GM23248 (cell line): ENCODE measurements around the gene B9D2. TPM values are rescaled to one million over a fixed set of nuclear protein-coding genes. Genes with fewer than 3 reads are reported as not detected.

Experiments used
- DNase-seq: peaks from one replicate; pipeline ENCODE4 v3.0.0-alpha.2; 2015
- H2AFZ ChIP-seq: fragments of 200-600 bp; sonication (generic); 2 replicates; pipeline ENCODE4 v1.6.1; 2016; ENCODE audit warnings: antibody characterized with exemption
- H3F3A ChIP-seq: fragments of 200-600 bp; sonication (generic); 2 replicates; pipeline ENCODE4 v1.6.1; 2016; ENCODE audit warnings: mild to moderate bottlenecking, antibody characterized with exemption, mixed run types; ENCODE audit not compliant: insufficient read depth
- H3K27ac ChIP-seq: fragments of 200-600 bp; sonication (generic); 2 replicates; pipeline ENCODE4 v1.5.1; 2016; ENCODE audit warnings: mild to moderate bottlenecking
- H3K27me3 ChIP-seq: fragments of 200-600 bp; sonication (generic); replicated peaks from 2 replicates; pipeline ENCODE4 v1.6.1; 2016; ENCODE audit warnings: mild to moderate bottlenecking; ENCODE audit not compliant: insufficient read depth
- H3K36me3 ChIP-seq: fragments of 200-600 bp; sonication (generic); 2 replicates; pipeline ENCODE4 v1.6.1; 2016; ENCODE audit warnings: low read depth, mild to moderate bottlenecking
- H3K4me1 ChIP-seq: fragments of 200-600 bp; sonication (generic); 2 replicates; pipeline ENCODE4 v1.6.1; 2016; ENCODE audit warnings: mild to moderate bottlenecking; ENCODE audit not compliant: insufficient read depth
- H3K4me2 ChIP-seq: fragments of 200-600 bp; sonication (generic); one replicate; pipeline ENCODE4 v1.6.1; 2016; ENCODE audit warnings: mild to moderate bottlenecking; ENCODE audit not compliant: unreplicated experiment
- H3K4me3 ChIP-seq: fragments of 200-600 bp; sonication (generic); 2 replicates; pipeline ENCODE4 v1.5.1; 2016; ENCODE audit warnings: mild to moderate bottlenecking
- H3K79me2 ChIP-seq: fragments of 200-600 bp; sonication (generic); 2 replicates; pipeline ENCODE4 v1.6.1; 2016; ENCODE audit warnings: mild to moderate bottlenecking; ENCODE audit not compliant: insufficient read depth
- H3K9ac ChIP-seq: fragments of 200-600 bp; sonication (generic); 2 replicates; pipeline ENCODE4 v1.6.1; 2016; ENCODE audit warnings: mild to moderate bottlenecking
- H3K9me2 ChIP-seq: fragments of 200-600 bp; sonication (generic); 2 replicates; pipeline ENCODE4 v1.6.1; 2016; ENCODE audit warnings: mixed run types, mild to moderate bottlenecking, moderate library complexity; ENCODE audit not compliant: insufficient read depth
- H3K9me3 ChIP-seq: fragments of 200-600 bp; sonication (generic); one replicate; pipeline ENCODE4 v1.6.1; 2017; ENCODE audit warnings: low read depth
- H4K20me1 ChIP-seq: fragments of 200-600 bp; sonication (generic); 2 replicates; pipeline ENCODE4 v1.6.0; 2016; ENCODE audit not compliant: insufficient read depth
- EZH2 ChIP-seq: fragments of 200-600 bp; sonication (generic); IDR thresholded peaks from 2 replicates; pipeline ENCODE4 v1.6.1; 2018; ENCODE audit warnings: antibody characterized with exemption, mild to moderate bottlenecking; ENCODE audit not compliant: insufficient read depth, poor library complexity, severe bottlenecking
- EZH2phosphoT487 ChIP-seq: fragments of 200-600 bp; sonication (generic); IDR thresholded peaks from 2 replicates; pipeline ENCODE4 v1.6.1; 2018; ENCODE audit warnings: antibody characterized with exemption, moderate library complexity, mild to moderate bottlenecking, low read depth; ENCODE audit not compliant: insufficient read depth
- WGBS, 2 experiments: methylation state at CpG; one replicate each; pipeline ENCODE4 v1.1.6; 2015 to 2017; ENCODE audit warnings: low lambda C conversion rate in 2 of 2, low coverage in 1 of 2; ENCODE audit errors: missing lambda C conversion rate in 2 of 2; 5-methylcytosine and 5-hydroxymethylcytosine counted together
- in situ Hi-C: fragments of 300-500 bp; cut with MboI; formaldehyde crosslinking; loops from 2 replicates; pipeline ENCODE4 v1.15.0; 2020
- polyA plus RNA-seq: library from polyadenylated mRNA; unstranded; fragments of >200 nt; fragmentation: Nextera tagmentation; extraction: Ambion mirVana; gene quantifications from 2 replicates; pipeline ENCODE4 v1.2.1, GENCODE V29; 2016
- total RNA-seq: library from RNA; depleted of rRNA; stranded (reverse); fragments of >200 nt; shearing (Covaris generic); gene quantifications from 2 replicates; pipeline ENCODE4 v1.2.3, GENCODE V29; 2014

Gene B9D2
- total and polyA plus RNA-seq, 2 experiments from 2014 or later: 9.6 to 13.2 TPM

DNA sequence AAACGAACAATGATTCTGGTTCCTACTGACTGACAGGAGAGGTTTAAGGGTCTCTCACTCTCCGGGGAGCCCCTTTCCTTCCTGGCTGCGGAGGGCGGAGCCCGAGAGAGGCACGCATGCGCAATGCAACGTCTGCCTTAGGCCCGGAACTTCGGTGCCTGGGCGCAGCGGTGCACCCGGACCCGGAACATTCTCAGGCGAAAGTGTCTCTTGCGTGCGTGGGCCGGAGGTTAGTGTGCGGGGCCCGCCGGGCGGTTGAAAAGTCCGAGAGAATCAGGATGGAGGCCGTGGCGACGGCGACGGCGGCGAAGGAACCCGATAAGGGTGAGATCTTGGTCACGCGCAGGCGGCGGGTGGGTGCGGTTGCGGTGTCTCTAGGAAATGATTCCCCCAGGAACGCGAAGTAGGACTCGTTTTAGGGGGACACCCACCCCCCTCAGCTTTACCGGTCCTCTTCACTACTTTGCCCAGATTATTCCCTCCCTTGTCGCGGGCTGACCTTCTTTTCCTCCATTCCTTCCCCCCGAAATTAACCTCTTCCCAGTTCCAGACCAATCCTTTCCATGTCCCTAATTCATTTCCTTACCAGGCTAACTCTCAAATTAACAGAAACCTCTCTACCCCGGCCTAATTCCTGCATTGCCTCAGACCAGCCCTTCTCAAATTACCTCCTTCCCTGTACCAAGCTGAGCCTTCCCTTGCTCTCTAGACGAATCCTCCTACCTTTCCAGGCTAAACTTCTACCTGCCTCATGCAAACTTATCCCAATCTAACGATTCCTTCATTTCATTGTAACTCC lies 53.7 kb downstream of the B9D2 start, which contains the start of gene CCDC97:
Gene CCDC97 (plus strand): TSS at position 140 of the 799 bp plus-strand sequence. CDS start 139 bp downstream, at position 279.
- Histone ChIP-seq H3K79me2 (peaks cover 46% of the 10 kb centered on the region), H3K4me1 (peaks cover 21% of the 10 kb centered on the region), H3K9me2 (no peaks in the 10 kb centered on the region), H2AFZ (peak within 1 kb of the TSS; percentile 75), H3K4me2 (peak within 1 kb of the TSS; percentile 99), H3K36me3 (peaks cover 14% of the 10 kb centered on the region), H3K4me3 (peak within 1 kb of the TSS; percentile 90), H3K9ac (peak within 1 kb of the TSS; percentile 94), H3K27me3 (no peaks in the 10 kb centered on the region), H3F3A (peaks cover 65% of the 10 kb centered on the region), H4K20me1 (no peaks in the 10 kb centered on the region), H3K27ac (peak within 1 kb of the TSS; percentile 95), H3K9me3 (no peaks in the 10 kb centered on the region)
- WGBS, 2 experiments: 1% methylated on average over 46 to 47 of the region's 47 CpGs
- in situ Hi-C loops: no loop called here
- TF ChIP-seq EZH2phosphoT487: no peak
- TF ChIP-seq EZH2: no peak
- peak; percentile 91 for DNase-seq

DNA sequence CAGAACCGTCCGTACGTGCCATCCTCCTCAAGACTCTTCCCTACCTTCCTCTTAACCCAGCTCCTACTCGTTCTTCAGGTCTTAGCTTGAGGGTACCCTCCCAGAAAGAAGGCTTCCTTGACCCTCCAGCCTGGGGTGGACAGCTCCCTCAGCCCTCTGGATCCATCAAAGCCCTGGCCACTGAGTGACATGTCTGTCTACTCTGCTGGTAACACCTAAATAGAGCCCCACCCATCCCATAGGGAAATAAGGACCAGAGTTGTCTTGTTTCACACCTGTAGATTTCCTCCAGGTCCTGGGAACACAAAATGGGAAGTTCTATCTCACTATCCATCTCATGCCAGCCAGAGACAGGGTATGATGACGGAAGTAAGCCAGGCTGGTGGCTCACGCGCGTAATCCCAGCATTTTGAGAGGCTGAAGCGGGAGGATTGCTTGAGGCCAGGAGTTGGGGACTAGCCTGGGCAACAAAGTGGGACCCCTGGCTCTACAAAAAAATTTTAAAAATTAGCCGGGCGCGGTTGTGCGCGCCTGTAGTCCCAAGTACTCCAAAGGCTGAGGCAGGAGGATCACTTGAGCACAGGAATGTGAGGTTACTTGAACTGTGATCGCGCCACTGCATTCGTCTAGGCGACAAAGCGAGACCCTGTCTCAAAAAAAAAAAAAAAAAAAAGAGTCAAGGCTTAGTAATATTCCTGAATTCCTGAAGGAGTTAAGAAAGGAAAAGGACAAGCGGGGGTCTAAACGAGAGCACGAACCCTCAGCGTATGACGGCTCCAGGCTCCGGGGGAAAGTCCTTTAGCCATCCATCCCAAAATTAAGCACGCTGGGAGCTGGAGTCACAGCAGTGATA lies 54.5 kb downstream of the B9D2 start:
- WGBS, 2 experiments: 2% methylated on average over 26 of the region's 26 CpGs
- no peaks in the 10 kb centered on the region for H3K27me3 ChIP-seq
- no peaks in the 10 kb centered on the region for H4K20me1 ChIP-seq
- H2AFZ ChIP-seq: peak overlapping the region; percentile 75
- H3K79me2 ChIP-seq: peaks cover 38% of the 10 kb centered on the region
- peak overlapping the region; percentile 95 for H3K27ac ChIP-seq
- DNase-seq: peak; percentile 64
- in situ Hi-C loops: no loop called here
- peak overlapping the region; percentile 99 for H3K4me2 ChIP-seq
- H3K9me2 ChIP-seq: no peaks in the 10 kb centered on the region
- peaks cover 17% of the 10 kb centered on the region for H3K36me3 ChIP-seq
- no peaks in the 10 kb centered on the region for H3K9me3 ChIP-seq
- peak overlapping the region; percentile 94 for H3K9ac ChIP-seq
- peaks cover 21% of the 10 kb centered on the region for H3K4me1 ChIP-seq
- H3F3A ChIP-seq: peaks cover 61% of the 10 kb centered on the region
- H3K4me3 ChIP-seq: peak overlapping the region; percentile 90
- no peak for TF ChIP-seq EZH2phosphoT487
- no peak for TF ChIP-seq EZH2

DNA sequence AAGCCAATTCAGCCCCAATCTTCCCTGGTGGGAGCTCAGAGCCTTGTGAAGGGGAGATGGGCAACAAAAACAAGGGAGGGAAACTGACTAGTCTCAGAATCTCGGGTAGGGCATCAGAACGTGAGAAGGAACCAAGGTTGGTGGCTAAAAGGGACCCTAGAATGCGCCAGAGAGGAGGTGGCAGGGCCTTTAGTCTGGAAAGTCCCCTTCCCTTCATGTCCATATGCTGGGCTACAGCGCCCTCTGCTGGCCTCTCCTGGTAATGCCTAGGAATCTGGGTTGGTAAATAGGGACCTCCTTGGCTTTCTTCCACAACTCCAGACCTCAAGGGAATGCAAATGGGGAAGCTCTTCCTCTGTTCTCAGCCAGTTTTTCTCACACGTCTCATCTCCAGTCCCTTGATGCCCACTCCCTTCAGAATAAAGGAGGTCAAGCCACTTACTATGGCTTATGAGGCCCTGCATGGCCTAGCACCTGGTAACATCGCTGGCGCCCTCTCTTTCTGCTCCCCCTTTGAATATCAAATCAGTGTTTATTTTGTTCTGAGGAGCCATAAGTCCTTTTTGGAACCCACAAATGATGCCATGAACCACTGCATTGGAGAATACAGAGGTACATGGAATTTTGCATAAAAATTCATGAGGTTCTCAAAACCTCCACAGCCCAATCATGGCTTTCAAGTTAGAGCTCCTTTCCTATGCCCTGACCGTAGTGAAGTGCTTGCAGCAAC lies 55.3 kb downstream of the B9D2 start:
- H3F3A ChIP-seq: peaks cover 58% of the 10 kb centered on the region
- peak overlapping the region; percentile 99 for H3K4me2 ChIP-seq
- in situ Hi-C loops: no loop called here
- no peaks in the 10 kb centered on the region for H4K20me1 ChIP-seq
- peak overlapping the region; percentile 90 for H3K4me3 ChIP-seq
- peaks cover 21% of the 10 kb centered on the region for H3K4me1 ChIP-seq
- H3K27me3 ChIP-seq: no peaks in the 10 kb centered on the region
- peaks cover 30% of the 10 kb centered on the region for H3K79me2 ChIP-seq
- WGBS, 2 experiments: 27 to 28% methylated on average over 8 of the region's 8 CpGs
- H2AFZ ChIP-seq: no peak overlapping the region
- no peaks in the 10 kb centered on the region for H3K9me2 ChIP-seq
- peak; percentile 85 for DNase-seq
- peak overlapping the region; percentile 95 for H3K27ac ChIP-seq
- H3K9ac ChIP-seq: peak overlapping the region; percentile 94
- H3K9me3 ChIP-seq: no peaks in the 10 kb centered on the region
- peaks cover 21% of the 10 kb centered on the region for H3K36me3 ChIP-seq
- TF ChIP-seq EZH2 (no peak), EZH2phosphoT487 (no peak)

DNA sequence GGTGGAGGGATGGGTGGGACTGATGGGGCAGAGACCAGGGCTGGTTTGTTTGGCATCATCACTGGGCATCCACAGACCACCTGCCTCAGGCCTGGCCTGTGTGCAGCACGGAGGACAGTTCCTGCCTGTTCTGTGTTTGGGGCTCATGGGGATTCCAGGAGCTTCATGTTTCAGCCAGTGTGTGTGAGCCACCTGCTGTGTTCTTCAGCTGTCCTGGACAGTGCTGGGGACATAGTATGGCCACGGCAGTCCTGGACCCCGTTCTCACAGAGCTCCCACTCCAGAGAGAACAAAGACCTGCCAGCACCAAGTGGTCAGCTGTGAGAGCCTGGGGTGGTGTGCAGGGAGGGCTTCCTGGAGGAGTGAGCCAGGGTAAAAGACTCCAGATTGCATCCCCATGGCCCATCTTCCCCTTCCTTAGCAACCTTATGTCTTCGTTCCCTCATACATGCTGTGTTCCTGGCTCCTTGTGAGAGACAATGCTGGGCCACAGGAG lies 55.9 kb downstream of the B9D2 start:
- H3K9ac ChIP-seq: peak overlapping the region; percentile 62
- H3K36me3 ChIP-seq: peaks cover 22% of the 10 kb centered on the region
- peaks cover 58% of the 10 kb centered on the region for H3F3A ChIP-seq
- no peaks in the 10 kb centered on the region for H3K9me2 ChIP-seq
- H3K27ac ChIP-seq: peak overlapping the region; percentile 95
- no peak overlapping the region for H3K4me2 ChIP-seq
- in situ Hi-C loops: no loop called here
- H3K79me2 ChIP-seq: peaks cover 24% of the 10 kb centered on the region
- H3K9me3 ChIP-seq: no peaks in the 10 kb centered on the region
- no peaks in the 10 kb centered on the region for H3K27me3 ChIP-seq
- DNase-seq: no peak
- no peak overlapping the region for H3K4me3 ChIP-seq
- TF ChIP-seq EZH2 (no peak), EZH2phosphoT487 (no peak)
- WGBS, 2 experiments: 44 to 55% methylated on average over 4 of the region's 4 CpGs
- peaks cover 21% of the 10 kb centered on the region for H3K4me1 ChIP-seq
- H4K20me1 ChIP-seq: no peaks in the 10 kb centered on the region
- no peak overlapping the region for H2AFZ ChIP-seq
